ENCODE data around the gene CCSER1.

Gene CCSER1

GRCh38 chr4:90093526-90093925 lies 33.7 kb upstream of the CCSER1 start:
- FAIRE-seq (no peak), DNase-seq (ENCODE audit: insufficient read length, low spot score) (no peak)
- TF ChIP-seq CTCF (IDR thresholded peaks at IDR 0.05; ENCODE audit: insufficient read depth, missing control alignments) = no peak

- no peak for FAIRE-seq
- TF ChIP-seq CTCF (IDR thresholded peaks at IDR 0.05; ENCODE audit: insufficient read depth, missing control alignments) = no peak
- no peak for DNase-seq (ENCODE audit: insufficient read length, low spot score)
Observed at GRCh38 chr4:90095000-90095399, 32.2 kb upstream of the CCSER1 start.

- TF ChIP-seq CTCF (IDR thresholded peaks at IDR 0.05; ENCODE audit: insufficient read depth, missing control alignments) = no peak
- DNase-seq (ENCODE audit: insufficient read length, low spot score) (no peak), FAIRE-seq (no peak)
Observed at GRCh38 chr4:90099812-90100211, 27.4 kb upstream of the CCSER1 start.

GRCh38 chr4:90103991-90104390 lies 23.2 kb upstream of the CCSER1 start:
- FAIRE-seq = no peak
- no peak for DNase-seq (ENCODE audit: insufficient read length, low spot score)
- no peak for TF ChIP-seq CTCF (IDR thresholded peaks at IDR 0.05; ENCODE audit: insufficient read depth, missing control alignments)

GRCh38 chr4:90105274-90105673 lies 21.9 kb upstream of the CCSER1 start:
- DNase-seq (ENCODE audit: insufficient read length, low spot score) = no peak
- TF ChIP-seq CTCF (IDR thresholded peaks at IDR 0.05; ENCODE audit: insufficient read depth, missing control alignments) = no peak
- FAIRE-seq = no peak

- no peak for DNase-seq (ENCODE audit: insufficient read length, low spot score)
- FAIRE-seq = no peak
- TF ChIP-seq CTCF (IDR thresholded peaks at IDR 0.05; ENCODE audit: insufficient read depth, missing control alignments) = no peak
Observed at GRCh38 chr4:90112715-90113114, 14.5 kb upstream of the CCSER1 start.

- DNase-seq (ENCODE audit: insufficient read length, low spot score) = no peak
- no peak for TF ChIP-seq CTCF (IDR thresholded peaks at IDR 0.05; ENCODE audit: insufficient read depth, missing control alignments)
- FAIRE-seq = no peak
Observed at GRCh38 chr4:90113881-90114457, 13.2 kb upstream of the CCSER1 start.

Measured in D721Med (cell line).